Measurements from ENCODE around the gene NUDT7. TPM values are rescaled to one million over a fixed set of nuclear protein-coding genes. Genes with fewer than 3 reads are reported as not detected.
A peak's percentile ranks its signal among the peaks of the same experiment; 100 is the strongest.

NUDT7 gene
- polyA plus RNA-seq, 4 donors, result 9.6 to 13.4 (median 11.4) TPM

DNA sequence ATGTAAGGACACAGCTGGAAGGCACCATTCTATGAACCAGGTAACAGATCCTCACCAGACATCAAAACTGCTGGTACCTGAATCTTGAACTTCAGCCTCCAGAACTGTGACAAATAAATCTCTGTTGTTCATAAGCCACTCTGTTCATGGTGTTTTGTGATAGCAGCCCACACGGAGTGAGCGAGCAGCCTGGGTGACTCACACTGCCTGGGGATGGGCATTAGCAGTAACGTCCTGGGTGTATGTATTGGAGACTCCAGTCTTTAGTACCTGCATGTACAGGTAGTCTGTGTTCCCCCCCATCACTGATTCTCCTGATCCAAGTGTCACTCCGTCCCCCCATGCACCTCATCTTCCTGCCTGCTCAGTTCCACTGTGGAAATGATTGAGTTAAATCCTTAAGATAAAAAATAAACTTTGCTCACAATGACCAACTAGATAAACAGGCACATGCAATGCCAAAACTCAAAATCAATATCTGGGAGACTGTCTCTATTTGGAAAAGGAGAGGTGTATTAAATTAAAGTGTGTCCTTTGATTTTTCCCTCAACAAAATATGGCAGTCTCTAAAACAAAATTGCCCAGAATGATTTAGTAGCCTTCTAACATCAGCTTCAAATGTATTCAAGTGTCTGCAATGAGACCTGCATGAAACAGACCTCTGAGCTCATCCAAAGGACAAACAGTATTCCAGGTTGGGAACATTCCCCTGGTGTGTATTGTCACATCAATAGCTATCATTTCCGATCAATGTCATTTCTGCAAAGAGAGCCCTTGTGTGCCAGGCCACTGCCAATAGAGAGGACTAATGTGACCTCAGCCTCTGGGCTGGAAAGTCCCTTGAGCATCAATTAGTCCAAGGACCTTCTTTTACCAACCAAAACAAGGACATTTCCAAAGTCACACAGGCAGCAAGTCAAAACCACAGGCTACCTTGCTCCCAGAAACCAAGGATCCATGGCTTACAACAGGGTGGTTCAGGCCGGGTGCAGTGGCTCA is 53.9 kb downstream of the NUDT7 start:
- DNase-seq (ENCODE audit: low read depth in 4 of 4, low spot score in 2 of 4), result no peak

DNA sequence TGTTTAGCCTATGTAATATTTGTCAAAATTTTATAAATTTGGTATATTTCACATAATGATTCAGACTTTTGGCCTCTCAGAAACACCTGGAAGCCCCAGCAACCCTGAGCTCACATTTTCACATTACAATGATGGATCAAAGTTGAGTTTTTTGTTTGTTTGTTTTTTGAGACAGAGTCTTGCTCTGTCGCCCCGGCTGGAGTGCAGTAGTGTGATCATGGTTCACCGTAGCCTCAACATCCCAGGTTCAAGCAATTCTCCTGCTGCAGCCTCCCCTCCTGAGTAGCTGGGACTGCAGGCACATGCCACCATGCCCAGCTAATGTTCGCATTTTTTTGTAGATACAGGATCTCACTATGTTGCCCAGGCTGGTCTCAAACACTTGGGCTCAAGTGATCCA is 55.4 kb downstream of the NUDT7 start:
- no peak for DNase-seq (ENCODE audit: low read depth in 4 of 4, low spot score in 2 of 4)

DNA sequence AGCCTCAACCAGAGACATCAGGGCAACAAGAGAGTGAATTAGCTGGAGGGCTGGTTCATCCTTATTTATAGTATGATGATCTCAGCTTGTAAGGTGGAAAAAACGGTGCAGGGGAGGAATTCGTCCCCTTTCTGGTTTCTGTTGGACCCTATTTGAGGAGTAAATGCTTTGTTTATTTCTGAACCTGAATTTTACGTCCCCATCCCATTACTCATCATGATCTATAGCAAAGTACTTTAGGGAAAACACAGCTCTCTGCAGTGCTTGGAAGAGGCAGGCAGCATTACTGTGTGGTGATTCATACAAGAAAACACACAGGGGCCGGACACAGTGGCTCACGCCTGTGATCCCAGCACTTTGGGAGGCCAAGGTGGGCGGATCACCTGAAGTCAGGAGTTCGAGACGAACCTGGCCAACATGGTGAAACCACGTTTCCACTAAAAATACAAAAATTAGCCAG is 58.1 kb downstream of the NUDT7 start:
- DNase-seq (ENCODE audit: low read depth in 4 of 4, low spot score in 2 of 4), result no peak

DNA sequence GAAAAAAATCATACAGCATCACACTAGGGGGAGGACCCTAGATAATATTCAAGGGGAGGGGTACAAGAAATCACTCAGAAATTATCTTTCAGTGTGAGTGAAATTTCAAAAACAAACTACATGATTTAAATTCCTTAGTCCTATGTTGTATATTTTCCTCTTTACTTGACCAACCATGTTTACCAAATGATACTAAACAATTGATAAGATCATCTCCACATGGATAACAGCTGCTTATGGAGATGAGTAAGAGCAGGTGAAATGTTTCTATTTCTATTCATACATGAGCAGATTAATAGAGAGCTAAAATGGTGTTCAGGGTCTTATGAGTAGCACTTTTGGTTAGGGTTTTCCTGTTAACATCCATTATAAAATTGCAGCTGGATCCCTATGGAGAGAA is 58.8 kb downstream of the NUDT7 start:
- no peak for DNase-seq (ENCODE audit: low read depth in 4 of 4, low spot score in 2 of 4)

DNA sequence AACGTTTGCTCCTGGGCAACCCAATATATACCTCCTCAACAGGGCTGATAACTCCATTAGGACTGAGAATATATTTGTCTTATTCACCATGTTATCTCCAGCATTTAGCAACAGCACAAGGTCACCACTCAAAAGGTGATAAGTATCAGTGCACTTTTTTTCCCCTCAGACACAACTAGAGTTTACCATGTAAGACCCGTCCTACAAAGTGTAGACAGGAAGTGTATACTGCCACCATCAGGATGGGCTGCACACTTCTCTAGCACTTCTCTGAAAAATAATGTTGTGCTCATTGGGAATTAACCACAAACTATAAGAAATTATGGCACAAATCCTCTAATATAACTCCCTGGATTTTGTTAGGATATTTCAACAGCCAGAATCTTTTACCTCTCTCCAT is 60.4 kb downstream of the NUDT7 start:
- DNase-seq (ENCODE audit: low read depth in 4 of 4, low spot score in 2 of 4), result no peak

DNA sequence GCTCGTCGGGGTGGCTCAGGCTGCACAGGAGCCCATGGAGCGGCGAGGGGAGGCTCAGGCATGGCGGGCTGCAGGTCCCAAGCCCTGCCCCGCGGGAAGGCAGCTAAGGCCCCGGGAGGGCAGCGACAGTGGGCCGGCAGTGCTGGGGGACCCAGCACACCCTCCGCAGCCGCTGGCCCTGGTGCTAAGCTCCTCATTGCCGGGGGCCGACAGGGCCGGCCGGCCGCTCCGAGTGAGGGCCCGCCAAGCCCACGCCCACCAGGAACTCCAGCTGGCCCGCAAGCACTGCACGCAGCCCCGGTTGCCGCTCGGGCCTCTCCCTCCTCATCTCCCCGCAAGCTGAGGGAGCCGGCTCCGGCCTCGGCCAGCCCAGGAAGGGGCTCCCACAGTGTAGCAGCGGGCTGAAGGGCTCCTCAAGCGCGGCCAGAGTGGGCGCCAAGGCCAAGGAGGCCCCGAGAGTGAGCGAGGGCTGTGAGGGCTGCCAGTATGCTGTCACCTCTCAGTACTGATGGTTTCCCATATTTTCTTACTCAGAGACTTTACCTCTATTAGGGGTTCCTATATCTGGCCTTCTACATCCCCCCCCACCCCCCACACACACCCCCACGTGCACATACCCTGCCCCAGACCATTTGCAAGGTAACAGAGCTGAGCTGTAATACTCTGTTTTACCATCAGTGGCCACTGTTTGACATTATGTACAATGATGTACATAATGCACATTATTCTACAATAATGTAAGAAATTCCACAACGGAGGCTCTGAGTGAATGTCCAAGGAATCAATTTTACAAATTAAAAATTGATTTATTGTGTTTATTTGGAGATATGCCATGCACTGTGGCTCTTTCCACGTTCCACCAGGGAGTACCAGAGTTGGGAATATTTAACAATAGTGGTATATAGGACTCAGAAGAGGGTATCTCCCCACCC is 62.4 kb downstream of the NUDT7 start:
- no peak for DNase-seq (ENCODE audit: low read depth in 4 of 4, low spot score in 2 of 4)

DNA sequence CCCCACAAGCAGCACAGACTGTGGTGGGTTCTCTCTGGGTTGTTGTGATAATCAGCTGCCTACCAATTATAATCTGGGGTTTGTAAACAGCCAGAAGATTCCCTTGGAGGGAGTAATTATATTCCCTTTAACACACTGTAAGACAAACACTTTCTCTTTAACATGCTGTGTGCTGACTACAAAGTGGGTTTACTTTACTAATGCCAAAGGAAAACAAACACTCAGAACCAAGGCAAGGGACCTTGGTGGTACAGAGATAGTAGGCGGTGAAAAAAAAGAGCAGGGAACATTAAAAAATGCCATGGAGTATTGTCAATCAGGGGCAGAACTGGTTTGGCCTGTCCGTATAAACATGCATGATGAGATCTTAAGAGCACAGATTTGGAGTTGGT is 63.1 kb downstream of the NUDT7 start:
- no peak for DNase-seq (ENCODE audit: low read depth in 4 of 4, low spot score in 2 of 4)

DNA sequence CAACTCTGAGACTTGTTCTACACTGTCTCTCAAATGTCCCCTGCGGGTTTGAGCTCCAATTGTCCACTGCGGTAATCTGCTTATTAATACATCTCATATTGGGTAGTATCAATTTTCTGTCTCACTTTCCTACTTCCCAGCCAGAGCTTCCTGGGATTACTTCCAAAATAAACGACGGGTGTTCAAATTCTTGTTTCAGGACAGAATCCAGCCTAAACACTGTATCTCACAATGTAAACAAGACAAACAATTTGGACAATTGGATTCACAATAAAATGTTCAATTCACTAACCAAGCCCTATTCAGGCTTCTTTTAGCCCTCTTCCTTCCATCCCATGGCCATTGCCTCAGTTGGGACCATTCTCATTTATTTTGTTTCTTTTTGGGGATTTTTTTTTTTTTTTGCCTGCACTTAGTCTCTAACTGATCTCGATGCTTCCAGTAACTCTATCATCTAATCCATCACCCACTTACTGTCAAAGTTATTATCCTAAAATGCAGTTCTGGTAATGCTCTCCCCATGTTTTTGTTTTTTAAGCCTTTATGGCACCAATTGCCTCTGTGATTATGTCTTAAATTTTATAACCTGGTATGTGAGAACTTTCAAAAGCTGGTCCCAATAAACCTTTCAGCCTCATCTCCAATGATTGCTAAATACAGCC is 64.0 kb downstream of the NUDT7 start:
- DNase-seq (ENCODE audit: low read depth in 4 of 4, low spot score in 2 of 4), result no peak

DNA sequence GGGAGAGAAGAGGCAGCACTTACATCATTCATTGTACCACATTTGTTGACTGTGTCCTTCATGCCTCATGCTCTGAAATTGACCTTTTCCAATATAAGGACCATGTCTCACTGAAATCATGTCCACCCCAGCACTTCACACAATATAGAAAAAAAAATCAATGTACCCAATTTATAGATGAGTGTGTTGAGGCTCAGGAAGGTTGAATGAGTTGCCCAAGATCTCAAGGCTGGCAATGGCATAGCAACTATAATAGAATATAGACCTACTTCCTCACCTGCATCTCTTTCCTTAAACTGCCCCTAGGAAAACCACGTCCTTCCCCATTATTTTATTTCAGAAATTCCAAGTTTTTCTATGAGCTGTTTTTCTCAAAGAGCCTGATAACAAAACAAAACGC is 65.1 kb downstream of the NUDT7 start:
- DNase-seq (ENCODE audit: low read depth in 4 of 4, low spot score in 2 of 4), result no peak

DNA sequence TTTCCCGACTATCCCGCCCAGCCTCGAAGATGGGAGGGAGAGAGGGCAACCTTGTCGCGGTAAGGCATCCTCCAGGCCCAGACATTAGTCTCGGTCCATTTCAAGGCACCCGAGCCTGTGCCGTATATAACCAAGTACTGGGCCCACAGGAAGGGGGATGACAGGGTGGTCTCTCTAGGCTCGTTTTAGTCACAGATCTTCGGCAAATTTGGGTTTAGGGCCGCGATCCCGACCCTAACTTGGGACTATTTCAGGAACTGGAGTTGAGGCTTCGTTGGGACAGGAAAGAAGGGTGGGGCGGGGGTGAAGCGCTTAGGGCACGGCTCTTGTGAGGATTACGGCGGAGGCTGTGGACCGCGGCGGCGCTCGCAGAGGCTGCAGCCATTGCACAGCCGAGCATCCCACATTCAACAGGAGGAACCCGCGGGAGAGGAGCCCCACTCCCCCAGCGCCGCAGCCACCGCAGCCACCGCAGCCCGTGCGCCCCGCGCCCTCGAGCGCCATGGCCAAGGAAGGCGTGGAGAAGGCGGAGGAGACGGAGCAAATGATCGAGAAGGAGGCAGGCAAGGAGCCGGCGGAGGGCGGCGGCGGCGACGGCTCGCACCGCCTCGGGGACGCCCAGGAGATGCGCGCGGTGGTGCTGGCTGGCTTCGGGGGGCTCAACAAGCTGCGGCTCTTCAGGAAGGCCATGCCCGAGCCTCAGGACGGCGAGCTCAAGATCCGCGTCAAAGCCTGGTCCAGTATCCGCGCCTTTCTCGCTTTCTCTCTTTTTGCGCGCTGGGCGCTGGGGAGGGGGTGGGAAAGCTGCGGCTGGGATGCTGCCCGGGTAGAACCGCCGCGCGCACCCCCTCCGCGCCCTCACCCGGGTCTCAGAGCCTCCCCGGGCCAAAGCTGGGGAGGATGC is 66.1 kb downstream of the NUDT7 start, which contains the start of gene VAT1L:
Gene VAT1L (plus strand): TSS at position 384 of the 904 bp plus-strand sequence. CDS start 119 bp downstream, at position 503.
- peak; percentile 49 to 80 (median 52) for DNase-seq (ENCODE audit: low read depth in 4 of 4, low spot score in 2 of 4)

DNA sequence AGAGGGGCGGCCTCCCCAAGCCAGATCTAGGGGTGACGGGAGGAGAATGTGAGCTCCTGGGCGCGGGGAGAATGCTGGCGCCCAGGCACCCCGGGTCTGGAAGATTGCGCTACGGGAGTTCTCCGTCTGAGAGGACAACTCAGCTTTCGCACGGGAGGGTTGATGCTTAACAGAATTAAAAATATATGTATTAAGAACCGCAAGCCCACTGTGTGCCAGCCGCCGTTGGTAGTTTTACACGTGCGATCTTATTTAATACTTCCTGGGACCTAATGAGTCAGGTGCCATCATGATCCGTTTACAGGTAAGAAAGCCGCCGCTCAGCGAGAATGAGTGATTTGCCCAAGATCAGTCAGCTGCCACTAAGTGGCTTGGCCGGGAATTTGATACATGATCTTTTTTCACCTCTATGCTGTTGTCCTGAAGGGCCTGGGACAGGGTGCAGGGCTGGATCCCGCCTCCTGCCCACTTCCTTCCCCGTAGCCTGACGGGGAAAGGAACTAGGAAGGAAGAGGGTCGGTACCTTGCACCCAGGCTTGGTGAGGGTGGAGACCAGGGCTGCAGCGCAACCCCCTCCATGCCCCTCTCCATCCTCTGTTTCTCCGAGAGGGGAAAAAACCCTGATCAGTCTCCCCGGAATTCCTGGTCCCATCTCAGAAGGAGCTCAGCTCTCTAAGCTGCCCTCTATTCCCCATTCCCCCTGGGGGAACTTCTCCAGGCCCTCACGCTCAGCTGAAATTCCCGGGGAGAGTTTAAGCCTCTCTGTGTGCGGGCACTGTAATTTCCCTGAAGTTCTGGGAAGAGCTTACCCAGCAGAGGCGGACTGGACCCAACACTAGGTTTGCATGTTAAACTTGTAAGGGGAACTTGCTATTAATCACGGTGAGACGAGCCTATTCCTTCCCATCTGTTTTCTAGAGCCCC is 67.0 kb downstream of the NUDT7 start:
- no peak for DNase-seq (ENCODE audit: low read depth in 4 of 4, low spot score in 2 of 4)

DNA sequence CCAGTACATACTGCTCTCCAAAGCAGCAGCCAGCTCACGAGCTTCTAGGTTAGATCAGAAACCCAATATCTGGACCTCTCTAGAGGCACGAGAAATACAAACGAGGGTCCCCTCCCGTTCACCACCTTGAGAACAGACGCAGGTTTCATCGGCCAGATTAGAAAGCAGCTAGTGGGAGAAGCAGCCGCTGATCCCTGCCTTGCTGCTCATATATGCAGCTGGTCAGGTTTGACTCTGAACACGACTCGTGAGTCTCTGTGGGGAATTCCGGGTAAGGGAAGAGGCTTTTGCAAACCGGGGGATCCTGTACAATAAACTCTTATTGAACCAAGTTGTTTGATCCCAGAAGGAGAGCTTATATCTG is 67.7 kb downstream of the NUDT7 start:
- no peak for DNase-seq (ENCODE audit: low read depth in 4 of 4, low spot score in 2 of 4)

DNA sequence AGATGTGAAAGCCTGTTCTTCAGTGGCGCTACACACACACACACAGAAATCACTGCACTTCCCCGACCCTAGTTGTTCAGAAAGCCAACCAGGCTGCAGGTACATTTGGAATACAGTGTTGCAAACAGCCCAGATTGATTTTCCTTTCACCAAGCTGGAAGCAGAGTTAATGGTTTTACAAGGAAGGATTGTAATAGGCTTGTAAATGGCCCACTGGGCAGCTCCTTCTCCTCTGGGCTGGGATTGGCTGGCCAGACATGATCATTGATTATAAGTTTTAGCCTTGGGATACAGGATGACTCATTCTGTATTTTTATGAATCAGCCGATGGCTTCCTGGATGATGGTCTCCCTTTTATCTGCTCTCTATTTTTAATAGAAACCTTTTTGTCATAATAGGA is 68.6 kb downstream of the NUDT7 start:
- no peak for DNase-seq (ENCODE audit: low read depth in 4 of 4, low spot score in 2 of 4)

Other genes starting within 250 kb of the NUDT7 start
- 1 to 10 TPM; 3.6 to 5.1 (median 4.8) TPM for gene VAT1L, start 66.0 kb downstream of the NUDT7 start, polyA plus RNA-seq (ENCODE audit: insufficient read length in 4 of 4)